ENCODE data around the gene SYNRG.

GRCh38 chr17:37475731-37476420 lies 133.3 kb downstream of the SYNRG start:
- TF ChIP-seq ZNF704 (tag by site-specific recombination; IDR thresholded peaks at IDR 0.05) (no peak), HOXC10 (CRISPR knock-in tag; IDR thresholded peaks at IDR 0.05) (no peak)
- TF ChIP-seq, protein P1, sequence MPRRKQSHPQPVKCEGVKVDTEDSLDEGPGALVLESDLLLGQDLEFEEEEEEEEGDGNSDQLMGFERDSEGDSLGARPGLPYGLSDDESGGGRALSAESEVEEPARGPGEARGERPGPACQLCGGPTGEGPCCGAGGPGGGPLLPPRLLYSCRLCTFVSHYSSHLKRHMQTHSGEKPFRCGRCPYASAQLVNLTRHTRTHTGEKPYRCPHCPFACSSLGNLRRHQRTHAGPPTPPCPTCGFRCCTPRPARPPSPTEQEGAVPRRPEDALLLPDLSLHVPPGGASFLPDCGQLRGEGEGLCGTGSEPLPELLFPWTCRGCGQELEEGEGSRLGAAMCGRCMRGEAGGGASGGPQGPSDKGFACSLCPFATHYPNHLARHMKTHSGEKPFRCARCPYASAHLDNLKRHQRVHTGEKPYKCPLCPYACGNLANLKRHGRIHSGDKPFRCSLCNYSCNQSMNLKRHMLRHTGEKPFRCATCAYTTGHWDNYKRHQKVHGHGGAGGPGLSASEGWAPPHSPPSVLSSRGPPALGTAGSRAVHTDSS (tag by site-specific recombination; IDR thresholded peaks at IDR 0.05): no peak
